SK-N-SH (cell line): ENCODE results near the gene RPP14. TPM values are rescaled to one million over a fixed set of nuclear protein-coding genes. Genes with fewer than 3 reads are reported as not detected.
"Not testable (repeated sequence)": the region's sequence is repeated elsewhere in the genome, so short reads cannot be mapped to it uniquely, and the experiment has no call there.

Source experiments
- CTCF ChIA-PET: fragments of 300-600, 350-600 bp; formaldehyde crosslinking; extraction: SDS; loops from one replicate; lab custom pipeline; 2021; lab: Yijun Ruan, JAX
- POLR2A ChIA-PET: fragments of 350-600 bp; sonication (Branson Sonifier 250); formaldehyde crosslinking; extraction: SDS; loops from one replicate; lab custom pipeline; 2020; ENCODE audit warnings: antibody characterized with exemption, inconsistent platforms; lab: Yijun Ruan, JAX
- DNase-seq: peaks from one replicate; pipeline ENCODE4 v3.0.0; 2012
- H2AFZ ChIP-seq: fragments of 200-600 bp; sonication (generic); 2 replicates; pipeline ENCODE4 v1.8.1; 2016; ENCODE audit warnings: antibody characterized with exemption, mild to moderate bottlenecking, low read depth
- H3F3A ChIP-seq: fragments of 200-600 bp; sonication (generic); replicated peaks from 2 replicates; pipeline ENCODE3; 2016; ENCODE audit warnings: antibody characterized with exemption, mild to moderate bottlenecking; ENCODE audit not compliant: insufficient read depth
- H3K27ac ChIP-seq, 2 experiments: fragments of 200-500 bp in 1 of 2; fragments of 200-600 bp in 1 of 2; sonication (Bioruptor generic) in 1 of 2; sonication (generic), shearing (Covaris generic) in 1 of 2; 2 replicates each; pipeline versions ENCODE4 v1.5.1 to v1.6.1; 2014 to 2016; ENCODE audit warnings: low read depth in 2 of 2, inconsistent platforms in 1 of 2, low read length in 1 of 2, mild to moderate bottlenecking in 1 of 2, mixed read lengths in 1 of 2
- H3K27me3 ChIP-seq: fragments of 200-600 bp; sonication (generic), shearing (Covaris generic); 2 replicates; pipeline ENCODE4 v1.6.1; 2016; ENCODE audit warnings: mixed run types; ENCODE audit not compliant: insufficient read depth
- H3K36me3 ChIP-seq, 2 experiments: fragments of 200-500 bp in 1 of 2; fragments of 200-600 bp in 1 of 2; sonication (Bioruptor generic) in 1 of 2; sonication (generic) in 1 of 2; replicated peaks in 1 of 2; 2 replicates each; pipeline versions ENCODE3 to v1.5.1; 2014 to 2016; ENCODE audit warnings: low read length in 1 of 2, mild to moderate bottlenecking in 1 of 2; ENCODE audit not compliant: insufficient read depth in 2 of 2, control insufficient read depth in 1 of 2
- H3K4me1 ChIP-seq, 2 experiments: fragments of 200-500 bp in 1 of 2; fragments of 200-600 bp in 1 of 2; sonication (Bioruptor generic) in 1 of 2; sonication (generic), shearing (Covaris generic) in 1 of 2; 2 replicates each; pipeline versions ENCODE4 v1.5.1 to v1.6.1; 2014 to 2016; ENCODE audit warnings: low read depth in 1 of 2, low read length in 1 of 2, mixed run types in 1 of 2; ENCODE audit not compliant: insufficient read depth in 2 of 2, control insufficient read depth in 1 of 2
- H3K4me2 ChIP-seq: fragments of 200-600 bp; sonication (generic), shearing (Covaris generic); 2 replicates; pipeline ENCODE4 v1.6.1; 2017; ENCODE audit warnings: mixed run types
- H3K4me3 ChIP-seq, 2 experiments: fragments of 200-500 bp in 1 of 2; fragments of 200-600 bp in 1 of 2; sonication (Bioruptor generic) in 1 of 2; sonication (generic), shearing (Covaris generic) in 1 of 2; 2 replicates each; pipeline versions ENCODE4 v1.5.1 to v1.8.1; 2014 to 2016; ENCODE audit warnings: low read depth in 2 of 2, inconsistent platforms in 1 of 2, low read length in 1 of 2, mild to moderate bottlenecking in 1 of 2, mixed read lengths in 1 of 2, moderate library complexity in 1 of 2
- H3K79me2 ChIP-seq: fragments of 200-600 bp; sonication (generic); 2 replicates; pipeline ENCODE4 v1.8.1; 2017; ENCODE audit warnings: mild to moderate bottlenecking; ENCODE audit not compliant: insufficient read depth
- H3K9ac ChIP-seq: fragments of 200-600 bp; sonication (generic); 2 replicates; pipeline ENCODE4 v1.6.1; 2017; ENCODE audit warnings: mixed run types
- H3K9me2 ChIP-seq: fragments of 200-600 bp; sonication (generic); 2 replicates; pipeline ENCODE4 v1.6.1; 2017; ENCODE audit warnings: mixed run types
- H3K9me3 ChIP-seq: fragments of 200-600 bp; sonication (generic); 2 replicates; pipeline ENCODE4 v1.6.1; 2017; ENCODE audit warnings: mixed run types, mild to moderate bottlenecking, moderate library complexity
- H4K20me1 ChIP-seq: fragments of 200-600 bp; sonication (generic); 2 replicates; pipeline ENCODE4 v1.6.1; 2017; ENCODE audit warnings: mild to moderate bottlenecking, mixed run types; ENCODE audit not compliant: insufficient read depth
- CHD2 ChIP-seq: fragments of 150-350 bp; IDR thresholded peaks from 2 replicates; pipeline ENCODE4 v1.6.1; 2018; ENCODE audit warnings: low read length; ENCODE audit not compliant: partially characterized antibody
- ELF1 ChIP-seq: IDR thresholded peaks from 2 replicates; pipeline ENCODE4 v1.4.0; 2012
- GATA2 ChIP-seq: sonication (generic); formaldehyde crosslinking; IDR thresholded peaks from 2 replicates; pipeline ENCODE4 v1.5.0; 2020; ENCODE audit warnings: mild to moderate bottlenecking, missing genetic modification reagents
- MEF2A ChIP-seq: IDR thresholded peaks from 2 replicates; pipeline ENCODE4 v1.4.0; 2012; ENCODE audit warnings: low read depth, borderline replicate concordance
- NFIC ChIP-seq: IDR thresholded peaks from 2 replicates; pipeline ENCODE4 v1.4.0; 2012; ENCODE audit warnings: borderline replicate concordance
- NRF1 ChIP-seq: IDR thresholded peaks from 2 replicates; pipeline ENCODE4 v1.6.1; 2012; ENCODE audit warnings: low read depth, mild to moderate bottlenecking, low read length
- PBX3 ChIP-seq: IDR thresholded peaks from 2 replicates; pipeline ENCODE4; 2012
- RAD21 ChIP-seq: IDR thresholded peaks from 2 replicates; pipeline ENCODE4 v1.6.1; 2012; ENCODE audit warnings: mild to moderate bottlenecking, low read length
- REST ChIP-seq: IDR thresholded peaks from 2 replicates; pipeline ENCODE4 v1.6.1; 2012; ENCODE audit warnings: mild to moderate bottlenecking, low read depth, low read length, moderate library complexity
- TCF12 ChIP-seq: IDR thresholded peaks from 2 replicates; pipeline ENCODE4 v1.4.0; 2012
- TEAD4 ChIP-seq: IDR thresholded peaks from 2 replicates; pipeline ENCODE4 v1.4.0; 2012; ENCODE audit warnings: mild to moderate bottlenecking, borderline replicate concordance; ENCODE audit not compliant: insufficient read depth
- WGBS: methylation state at CpG from one replicate; pipeline ENCODE4 v1.1.6; 2017; ENCODE audit warnings: low lambda C conversion rate; 5-methylcytosine and 5-hydroxymethylcytosine counted together
- polyA plus RNA-seq, 3 experiments: library from polyadenylated mRNA; depleted of rRNA; stranded (reverse); fragments of >200 nt; gene quantifications; 2 replicates each; pipeline ENCODE4 v1.2.3, GENCODE V29; 2012

The RPP14 gene
- polyA plus RNA-seq, 1 of the 3 experiments (the other 2 are of a cell fraction): 8.3 TPM

GRCh38 chr3:58272891-58273290 lies 33.2 kb upstream of the RPP14 start:
- WGBS: 71% methylated on average over 3 of the region's 3 CpGs
- Histone ChIP-seq H3K4me1 (peaks cover 0 to 7% of the 10 kb centered on the region in 2 experiments; a peak in 1 of 4 replicates), H2AFZ (peak overlapping the region; percentile 75; the same call in 1 of the 2 replicates), H3K4me2 (peak overlapping the region; percentile 58; the same call in 1 of the 2 replicates), H3K4me3 (no peak overlapping the region), H3K79me2 (no peaks in the 10 kb centered on the region), H3F3A (peaks cover 25% of the 10 kb centered on the region), H3K36me3 (peaks cover 0 to 8% of the 10 kb centered on the region in 2 experiments), H3K27ac (peak overlapping the region; percentile 59 to 89; a peak in 3 of 4 replicates), H3K9me3 (no peaks in the 10 kb centered on the region), H4K20me1 (no peaks in the 10 kb centered on the region), H3K27me3 (no peaks in the 10 kb centered on the region), H3K9ac (peak overlapping the region; percentile 58; the same call in 1 of the 2 replicates), H3K9me2 (no peaks in the 10 kb centered on the region)
- POLR2A ChIA-PET: no interaction called here
- DNase-seq: no peak
- CTCF ChIA-PET: interaction anchor here (2.0 kb wide), 1 partner anchor 27 kb away, joined by 5 read pairs; no protein-coding TSS in a partner anchor
- TF ChIP-seq ELF1 (no peak), NRF1 (no peak), NFIC (peak; percentile 30; the same call in 1 of the 2 replicates), PBX3 (peak; percentile 72)

- H3K27me3 ChIP-seq, H3K4me3 ChIP-seq, H3K9ac ChIP-seq, H3K36me3 ChIP-seq, POLR2A ChIA-PET, H4K20me1 ChIP-seq, H2AFZ ChIP-seq, H3K4me1 ChIP-seq, H3K9me3 ChIP-seq, H3K79me2 ChIP-seq, H3K9me2 ChIP-seq, DNase-seq: not testable (repeated sequence)
- H3K27ac ChIP-seq: peak overlapping the region in 1 of 2 experiments; percentile 89; a peak in 1 of 4 replicates
- 92% methylated on average over 3 of the region's 3 CpGs for WGBS
- H3F3A ChIP-seq: peaks cover 25% of the 10 kb centered on the region
- CTCF ChIA-PET: interaction anchor here (2.0 kb wide), 1 partner anchor 27 kb away, joined by 5 read pairs; no protein-coding TSS in a partner anchor
- 0 out of 2 replicates have a peak overlapping the region, but pooled peaks have one; percentile 58 for H3K4me2 ChIP-seq
Observed at GRCh38 chr3:58273362-58273761, 32.7 kb upstream of the RPP14 start.

GRCh38 chr3:58274027-58274614 lies 31.9 kb upstream of the RPP14 start:
- Histone ChIP-seq H3K4me2 (no peak overlapping the region), H3K4me3 (no peak overlapping the region), H3K36me3 (peaks cover 0 to 10% of the 10 kb centered on the region in 2 experiments), H2AFZ (no peak overlapping the region), H3K9me3 (no peaks in the 10 kb centered on the region), H3K27ac (peak overlapping the region in 1 of 2 experiments; percentile 11; a peak in 1 of 4 replicates), H4K20me1 (no peaks in the 10 kb centered on the region), H3K27me3 (no peaks in the 10 kb centered on the region), H3K9ac (no peak overlapping the region), H3K9me2 (no peaks in the 10 kb centered on the region), H3K79me2 (no peaks in the 10 kb centered on the region), H3K4me1 (peaks cover 0 to 7% of the 10 kb centered on the region in 2 experiments; a peak in 1 of 4 replicates), H3F3A (peaks cover 25% of the 10 kb centered on the region)
- no peak for TF ChIP-seq REST
- no peak for TF ChIP-seq GATA2 (CRISPR knock-in tag)
- TF ChIP-seq TCF12: 0 out of 2 replicates have a peak, but pooled peaks have one; percentile 4
- no peak for TF ChIP-seq CHD2
- no peak for TF ChIP-seq MEF2A
- no peak for TF ChIP-seq RAD21
- TF ChIP-seq TEAD4: no peak
- no peak for DNase-seq
- WGBS: 75% methylated on average over 3 of the region's 3 CpGs
- CTCF ChIA-PET: interaction anchor here (2.0 kb wide), 1 partner anchor 26 kb away, joined by 5 read pairs; no protein-coding TSS in a partner anchor
- POLR2A ChIA-PET: no interaction called here
